HK-2 (cell line): ENCODE results near the gene ING4.

Experiments
- DNase-seq: peaks from one replicate; pipeline ENCODE4 v3.0.0-alpha.2; 2018; ENCODE audit not compliant: unreplicated experiment

ING4 gene

DNA sequence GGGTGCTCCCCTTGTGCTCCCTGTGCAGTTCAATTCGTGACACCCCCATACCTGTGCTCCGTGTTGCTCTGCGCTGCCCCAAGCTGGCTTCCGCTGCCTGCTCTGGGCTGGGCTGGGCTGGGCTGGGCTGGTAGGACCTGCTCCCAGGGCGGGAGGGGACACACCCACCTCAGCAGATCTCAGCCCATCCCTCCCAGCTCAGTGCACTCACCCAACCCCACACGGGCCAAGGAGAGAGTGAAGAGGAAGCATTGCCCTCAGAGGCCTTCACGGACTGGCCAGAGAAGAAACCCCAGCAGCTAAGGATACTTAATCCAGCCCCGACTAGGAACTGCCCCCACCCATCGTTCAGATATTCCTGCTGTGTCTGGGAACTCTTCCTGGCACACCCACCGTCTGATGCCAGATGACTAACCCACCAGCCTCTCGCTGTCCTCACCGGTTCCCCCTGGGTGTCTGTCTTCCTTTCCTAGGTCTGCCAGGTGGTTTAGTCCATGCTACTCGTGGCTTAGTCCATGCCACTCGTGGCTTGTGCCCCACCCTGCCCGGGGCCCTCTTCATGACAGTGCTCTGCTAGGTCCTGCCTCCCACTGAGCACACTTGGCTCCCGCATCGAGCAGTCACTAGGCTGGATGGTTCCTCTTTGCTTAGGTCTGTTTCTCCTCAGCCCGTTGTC lies 26.9 kb downstream of the ING4 start, which contains the start of gene LPAR5:
Gene LPAR5, minus strand, starts transcription at position 104 of the 676 bp plus-strand sequence. CDS start 14,711 bp downstream, outside the sequence.
- peak; percentile 41 for DNase-seq

GRCh38 chr12:6635375-6635855 lies 27.5 kb downstream of the ING4 start:
- DNase-seq: no peak

DNA sequence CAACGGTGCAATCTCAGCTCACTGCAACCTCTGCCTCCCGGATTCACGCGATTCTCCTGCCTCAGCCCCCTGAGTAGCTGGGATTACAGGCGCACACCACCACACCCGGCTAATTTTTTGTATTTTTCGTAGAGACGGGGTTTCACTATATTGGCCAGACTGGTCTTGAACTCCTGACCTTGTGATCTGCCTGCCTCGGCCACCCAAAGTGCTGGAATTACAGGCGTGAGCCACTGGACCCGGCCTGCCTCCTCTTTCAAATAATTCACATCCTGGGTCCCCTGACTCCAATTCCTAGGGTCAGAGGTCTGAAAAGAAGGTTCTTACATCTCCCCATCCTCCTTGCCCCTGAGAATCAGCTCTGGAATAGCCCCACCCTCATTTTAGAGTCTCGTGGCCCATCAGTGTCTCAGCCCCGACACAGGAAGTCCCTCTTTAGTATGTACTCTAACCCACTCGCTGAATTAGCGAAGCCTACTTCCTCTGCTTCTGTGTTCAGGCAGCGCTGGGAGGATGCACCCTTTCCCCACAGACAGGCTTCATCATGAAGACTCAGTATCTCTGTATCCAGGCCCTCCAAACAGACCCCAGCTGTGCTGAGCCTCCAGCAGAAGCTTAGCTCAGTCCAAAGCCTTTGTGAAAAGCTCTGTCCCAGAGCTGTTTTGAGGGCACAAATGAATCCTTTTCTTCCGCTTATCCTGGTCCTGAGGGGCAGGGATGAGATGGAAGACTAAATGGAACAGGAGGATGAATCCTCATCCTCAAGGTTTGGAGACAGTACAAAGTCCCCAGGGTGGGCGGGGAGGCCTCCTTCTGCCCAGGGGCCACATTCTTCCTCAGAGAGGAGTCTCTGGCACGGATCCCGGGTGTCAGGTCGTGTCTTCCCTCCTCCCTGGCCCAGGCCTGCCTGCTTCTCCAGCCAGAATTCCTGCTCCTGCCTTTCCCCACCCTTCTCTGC lies 30.6 kb downstream of the ING4 start:
- DNase-seq: peak; percentile 37

- DNase-seq: no peak
Measured at GRCh38 chr12:6631549-6631961, 31.4 kb downstream of the ING4 start.

DNA sequence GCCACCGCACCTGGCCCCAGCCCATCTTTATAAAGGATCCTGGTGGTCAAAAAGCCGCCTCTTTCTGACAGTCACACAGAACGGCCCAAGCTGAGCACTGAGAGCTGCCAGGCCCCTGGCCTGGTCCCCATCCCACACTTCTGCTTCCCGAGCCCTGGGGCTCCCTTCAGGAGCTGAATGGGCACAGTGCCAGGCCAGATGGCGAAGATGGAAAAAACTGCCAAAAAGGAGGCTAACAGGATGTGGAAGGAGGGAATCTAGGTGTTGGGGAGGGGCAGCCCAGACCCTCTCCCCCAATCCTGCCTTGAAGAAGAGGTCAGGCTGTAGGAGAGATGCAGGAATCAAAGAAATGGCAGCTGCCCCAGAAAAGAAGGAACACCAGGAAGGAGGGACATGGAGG lies 32.2 kb downstream of the ING4 start:
- DNase-seq: no peak

DNA sequence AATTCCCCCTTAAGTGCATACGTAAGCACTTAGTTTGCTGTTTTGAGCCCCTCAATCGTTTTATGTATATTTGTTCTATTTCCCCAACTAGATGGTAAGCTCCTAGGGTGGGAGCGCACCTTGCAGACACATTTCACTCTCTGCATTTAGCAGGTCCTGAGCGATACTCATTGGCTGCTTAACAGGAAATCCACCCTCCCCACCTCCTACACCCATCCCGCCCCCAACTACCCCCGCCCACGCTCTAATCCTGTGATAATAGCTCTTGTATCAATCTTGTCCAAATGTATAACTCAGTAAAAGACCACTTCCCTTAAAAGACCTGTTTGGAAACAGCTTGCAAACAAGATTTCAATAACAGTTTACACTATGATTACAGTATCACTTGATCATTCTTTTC lies 35.3 kb downstream of the ING4 start:
- no peak for DNase-seq

DNA sequence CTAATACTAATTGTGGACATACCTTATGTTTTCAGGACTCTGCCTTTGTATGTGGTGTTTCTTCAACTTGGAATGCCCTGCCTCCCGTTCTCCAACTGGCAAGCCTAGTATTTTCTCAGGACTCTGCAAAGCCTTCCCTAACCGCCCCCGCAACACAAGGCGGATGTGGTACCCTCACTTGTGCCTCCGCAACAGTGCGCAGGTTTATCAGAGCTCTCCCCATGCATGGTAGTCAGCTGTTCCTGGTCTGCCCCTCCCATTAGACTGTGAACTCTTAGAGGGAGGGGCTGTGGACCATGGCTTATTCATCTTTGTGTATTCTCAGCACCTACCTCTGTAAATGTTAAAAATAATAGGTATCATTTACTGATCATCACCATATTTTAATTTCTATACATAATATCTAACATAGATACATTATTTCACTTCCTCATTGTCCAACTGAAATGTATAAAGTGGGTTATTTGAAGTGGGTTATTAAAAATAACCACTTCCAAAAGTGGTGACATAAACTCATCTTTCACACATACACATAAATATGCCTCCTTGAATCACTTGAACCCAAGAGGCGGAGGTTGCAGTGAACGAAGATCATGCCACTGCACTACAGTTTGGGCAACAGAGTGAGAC lies 36.1 kb downstream of the ING4 start:
- no peak for DNase-seq

GRCh38 chr12:6620885-6621274 lies 42.0 kb downstream of the ING4 start:
- no peak for DNase-seq

DNA sequence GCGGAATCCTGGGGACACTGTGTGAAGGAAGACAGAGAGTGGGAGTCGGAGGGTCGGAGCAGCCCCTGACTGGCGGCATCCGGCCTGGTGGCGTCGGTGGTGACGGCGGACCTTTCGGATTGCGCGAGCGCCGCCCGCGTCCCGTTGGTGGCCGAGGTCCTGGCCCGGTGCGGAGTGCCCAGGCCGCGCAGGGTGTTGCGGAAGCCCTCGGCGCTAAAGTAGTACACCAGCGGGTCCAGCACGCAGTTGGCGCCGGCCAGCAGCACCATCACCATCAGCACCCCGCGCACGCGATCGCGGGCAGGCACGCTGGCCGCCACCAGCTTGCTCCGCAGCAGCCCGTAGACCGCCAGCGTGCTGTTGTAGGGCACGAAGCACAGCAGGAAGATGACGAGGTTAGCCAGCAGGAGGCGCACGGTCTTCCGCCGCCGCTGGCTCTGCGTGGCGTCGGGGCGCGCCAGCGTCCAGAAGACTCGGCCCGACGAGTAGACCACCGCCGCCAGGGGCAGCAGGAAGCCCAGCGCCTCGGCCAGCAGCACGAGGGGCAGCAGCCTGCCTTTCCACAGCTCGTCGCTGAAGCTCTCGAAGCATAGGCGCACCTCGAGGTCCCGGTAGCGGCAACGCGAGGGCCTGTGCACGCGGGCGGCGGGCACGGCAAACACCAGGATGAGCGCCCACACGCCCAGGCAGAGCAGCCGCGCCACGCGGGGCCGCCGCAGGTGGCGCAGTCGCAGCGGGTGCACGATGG lies 42.6 kb downstream of the ING4 start:
- DNase-seq: no peak

DNA sequence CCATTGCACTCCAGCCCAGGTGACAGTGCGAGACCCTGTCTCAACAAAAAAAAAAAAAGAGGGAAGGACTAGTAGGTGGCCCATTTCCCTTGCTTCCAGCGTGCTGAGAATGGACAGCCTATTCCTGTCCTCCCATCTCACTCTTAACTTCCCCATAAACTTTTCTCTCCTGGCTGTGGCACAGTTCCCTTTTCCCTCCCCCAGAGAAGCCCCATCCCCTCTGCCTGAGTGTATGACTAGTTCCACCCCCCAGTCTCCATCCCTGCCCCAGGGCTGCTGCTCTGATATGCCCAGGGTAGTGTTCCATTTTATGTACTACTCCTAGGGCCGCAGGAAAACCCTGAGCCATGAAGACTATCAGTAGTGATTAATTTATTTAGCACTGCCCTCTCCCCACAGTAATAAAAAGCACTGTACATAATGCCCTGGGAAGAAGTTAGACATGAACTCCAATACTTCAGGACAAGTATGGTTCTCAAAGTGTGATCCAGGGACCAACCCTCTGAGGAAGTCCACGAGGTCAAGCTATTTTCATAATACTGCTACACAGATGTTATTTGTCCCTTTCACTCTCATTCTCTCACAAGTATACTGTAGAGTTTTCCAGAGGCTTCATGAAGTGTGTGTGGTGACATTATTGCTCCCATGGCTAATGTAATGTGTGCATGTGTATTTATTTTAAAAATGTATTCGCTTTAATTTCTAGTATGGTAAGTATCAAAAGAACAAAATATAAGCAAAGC lies 44.3 kb downstream of the ING4 start:
- no peak for DNase-seq

- DNase-seq: no peak
Measured at GRCh38 chr12:6615802-6616201, 47.1 kb downstream of the ING4 start.

- no peak for DNase-seq
Measured at GRCh38 chr12:6614513-6615172, 48.3 kb downstream of the ING4 start.

DNA sequence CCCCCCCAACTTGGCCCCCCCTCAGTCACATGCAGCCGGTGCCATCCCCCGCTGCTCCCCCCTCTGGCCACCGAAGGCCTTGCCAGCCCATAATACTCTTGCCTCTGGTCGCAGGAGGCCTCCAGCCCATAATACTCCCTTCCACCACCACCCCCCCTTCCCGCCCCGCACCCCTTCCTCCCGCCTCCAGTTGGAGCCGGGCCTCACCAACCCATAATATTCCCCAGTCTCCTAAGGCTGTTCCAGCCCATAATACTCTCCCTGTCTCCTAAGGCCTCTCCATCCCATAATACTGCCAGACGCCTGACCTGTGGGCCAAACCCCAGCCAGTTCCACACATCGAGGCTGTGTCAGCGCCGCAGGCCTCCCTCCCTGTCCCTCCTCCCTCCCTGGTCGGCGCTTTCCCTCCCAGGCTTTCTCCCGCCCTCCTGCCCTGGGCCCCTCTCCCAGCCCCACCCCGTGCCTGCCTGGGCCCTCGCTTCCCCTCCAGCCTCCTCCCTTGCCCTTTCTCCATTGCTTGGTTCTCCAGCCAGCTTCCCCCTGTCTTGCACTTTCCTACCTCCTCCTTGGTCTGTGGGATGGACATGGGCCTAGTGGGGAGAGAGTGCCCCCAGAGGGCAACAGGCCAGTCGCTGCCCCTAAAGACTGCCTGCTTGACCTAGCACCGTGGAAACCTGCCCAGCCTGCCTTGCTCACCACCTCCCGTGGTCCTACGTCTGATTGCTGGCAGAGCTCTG lies 49.0 kb downstream of the ING4 start:
- peak; percentile 96 for DNase-seq

GRCh38 chr12:6613015-6613775 lies 49.7 kb downstream of the ING4 start:
- peak; percentile 86 for DNase-seq

- no peak for DNase-seq
Measured at GRCh38 chr12:6612652-6613014, 50.3 kb downstream of the ING4 start.

GRCh38 chr12:6612247-6612646 lies 50.7 kb downstream of the ING4 start:
- DNase-seq: no peak

DNA sequence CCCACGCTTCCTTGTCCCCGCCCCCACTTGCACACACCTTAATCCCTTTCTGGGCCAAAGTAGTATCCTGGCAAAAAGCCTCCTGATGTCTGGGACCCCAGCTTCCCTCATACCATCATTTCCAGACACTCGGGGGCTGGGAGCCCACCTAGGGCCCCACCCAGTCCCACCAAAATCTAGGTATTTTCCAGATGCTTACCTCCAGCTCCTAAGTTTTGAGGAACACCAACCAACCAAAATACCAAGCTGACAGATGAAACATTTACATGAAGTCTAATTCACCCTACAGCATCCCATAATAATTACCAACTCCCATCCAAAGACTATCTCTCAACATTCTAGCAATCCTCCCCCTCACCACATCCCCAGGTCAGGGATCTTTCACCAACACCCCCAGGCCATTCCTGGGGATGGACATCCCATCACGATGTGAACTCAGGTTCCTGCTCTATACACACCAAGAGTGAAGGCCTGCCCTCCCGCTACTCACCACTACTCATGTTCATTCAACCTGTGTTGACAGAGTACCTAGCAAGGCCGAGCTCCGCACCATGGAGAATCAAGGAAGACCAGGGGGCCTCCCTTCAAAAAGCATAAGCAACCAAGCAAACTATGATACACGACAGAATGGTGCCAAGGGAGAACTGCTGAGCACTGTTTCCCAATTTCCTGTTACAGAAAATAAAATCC lies 54.2 kb downstream of the ING4 start:
- no peak for DNase-seq
